K562 (cell line): ENCODE data around the gene BANP.
"Not testable (repeated sequence)": the region's sequence is repeated elsewhere in the genome, so short reads cannot be mapped to it uniquely, and the experiment has no call there.

ENCODE experiments used
- BDP1 ChIP-seq: IDR thresholded peaks from 3 replicates; pipeline ENCODE4 v1.6.1; 2011; ENCODE audit not compliant: insufficient read length, insufficient read depth
- CHD2 ChIP-seq: IDR thresholded peaks from 2 replicates; pipeline ENCODE4 v1.6.1; 2011; ENCODE audit warnings: low read depth, low read length
- CREM ChIP-seq: IDR thresholded peaks from 2 replicates; pipeline ENCODE4 v1.6.1; 2014; ENCODE audit warnings: antibody characterized with exemption, low read depth
- HDAC6 ChIP-seq: IDR thresholded peaks from 2 replicates; pipeline ENCODE4 v1.6.1; 2012; ENCODE audit warnings: low read depth, mild to moderate bottlenecking, control low read depth, inconsistent platforms, low read length, moderate library complexity
- MAX ChIP-seq: sonication (generic); formaldehyde crosslinking; IDR thresholded peaks from 2 replicates; pipeline ENCODE4 v1.9.0; 2022; ENCODE audit warnings: mild to moderate bottlenecking, missing genetic modification reagents
- MYNN ChIP-seq, 2 experiments: sonication (generic); formaldehyde crosslinking in 1 of 2; IDR thresholded peaks; 2 replicates each; pipeline versions ENCODE4 v1.5.0 to v1.6.1; 2016 to 2020; ENCODE audit warnings: antibody characterized with exemption in 1 of 2, missing genetic modification reagents in 1 of 2
- PPARD ChIP-seq: fragments of 250-450 bp; sonication (Bioruptor Pico); IDR thresholded peaks from 2 replicates; pipeline ENCODE4 v1.8.0; 2022; ENCODE audit warnings: inconsistent platforms, mild to moderate bottlenecking, moderate library complexity
- YY1 ChIP-seq, 3 experiments: IDR thresholded peaks; 2 replicates each; pipeline ENCODE4 v1.6.1; 2011; ENCODE audit warnings: low read length in 2 of 3, mild to moderate bottlenecking in 2 of 3, moderate library complexity in 2 of 3, borderline replicate concordance in 1 of 3, control low read depth in 1 of 3, low read depth in 1 of 3; ENCODE audit not compliant: insufficient read depth in 3 of 3, insufficient replicate concordance in 2 of 3, control insufficient read depth in 1 of 3, insufficient read length in 1 of 3; ENCODE audit errors: extremely low read depth in 1 of 3
- ZNF121 ChIP-seq: sonication (generic); formaldehyde crosslinking; conservative IDR thresholded peaks from 2 replicates; pipeline ENCODE4 v1.8.0; 2022; ENCODE audit warnings: missing genetic modification reagents
- ZNF124 ChIP-seq: sonication (generic); formaldehyde crosslinking; IDR thresholded peaks from 2 replicates; pipeline ENCODE4 v1.8.1; 2022; ENCODE audit warnings: missing genetic modification reagents

- not testable (repeated sequence) for TF ChIP-seq CHD2; CREM; PPARD (CRISPR knock-in tag); ZNF124; MYNN (IDR thresholded peaks at IDR 0.05); MYNN (CRISPR knock-in tag; IDR thresholded peaks at IDR 0.05); YY1 (IDR thresholded peaks at IDR 0.05; ENCODE audit: borderline replicate concordance in 1 of 3, control insufficient read depth in 1 of 3, extremely low read depth in 1 of 3, insufficient read depth in 3 of 3, insufficient read length in 1 of 3, insufficient replicate concordance in 2 of 3, low read depth in 1 of 3, low read length in 2 of 3); HDAC6; BDP1; ZNF121 (CRISPR knock-in tag); MAX (CRISPR knock-in tag)
Measured at GRCh38 chr16:88096659-88097058, 145.4 kb downstream of the BANP start.
